IPS DF 6.9 (cell line): Measurements from ENCODE around the gene SLC25A6.
"Not testable (repeated sequence)": the region's sequence is repeated elsewhere in the genome, so short reads cannot be mapped to it uniquely, and the experiment has no call there.

Experiments
- DNase-seq: peaks from one replicate; pipeline ENCODE4 v3.0.0-alpha.2; 2013; ENCODE audit warnings: low read depth, low spot score
- H3K27ac ChIP-seq: one replicate; pipeline ENCODE4 v1.5.1; 2013; ENCODE audit warnings: low read length, control low read depth
- H3K27me3 ChIP-seq: 2 replicates; pipeline ENCODE4 v1.6.1; 2013; ENCODE audit warnings: mild to moderate bottlenecking, low read length; ENCODE audit not compliant: control insufficient read depth, insufficient read depth
- H3K36me3 ChIP-seq: 2 replicates; pipeline ENCODE4 v1.6.1; 2013; ENCODE audit warnings: low read length; ENCODE audit not compliant: control insufficient read depth, insufficient read depth
- H3K4me1 ChIP-seq: 2 replicates; pipeline ENCODE4 v1.6.1; 2013; ENCODE audit warnings: low read length; ENCODE audit not compliant: control insufficient read depth, insufficient read depth
- H3K4me3 ChIP-seq: 2 replicates; pipeline ENCODE4 v1.5.1; 2013; ENCODE audit warnings: mild to moderate bottlenecking, low read length
- H3K9me3 ChIP-seq: 2 replicates; pipeline ENCODE4 v1.6.1; 2013; ENCODE audit warnings: low read length, inconsistent platforms; ENCODE audit not compliant: control insufficient read depth, insufficient read depth
- WGBS: extraction: QIAGEN DNeasy Blood & Tissue Kit; methylation state at CpG from one replicate; pipeline ENCODE4 v1.1.7; 2013; ENCODE audit warnings: mixed read lengths, missing lambda C conversion rate; ENCODE audit not compliant: insufficient read length, insufficient coverage; 5-methylcytosine and 5-hydroxymethylcytosine counted together

Gene SLC25A6

DNA sequence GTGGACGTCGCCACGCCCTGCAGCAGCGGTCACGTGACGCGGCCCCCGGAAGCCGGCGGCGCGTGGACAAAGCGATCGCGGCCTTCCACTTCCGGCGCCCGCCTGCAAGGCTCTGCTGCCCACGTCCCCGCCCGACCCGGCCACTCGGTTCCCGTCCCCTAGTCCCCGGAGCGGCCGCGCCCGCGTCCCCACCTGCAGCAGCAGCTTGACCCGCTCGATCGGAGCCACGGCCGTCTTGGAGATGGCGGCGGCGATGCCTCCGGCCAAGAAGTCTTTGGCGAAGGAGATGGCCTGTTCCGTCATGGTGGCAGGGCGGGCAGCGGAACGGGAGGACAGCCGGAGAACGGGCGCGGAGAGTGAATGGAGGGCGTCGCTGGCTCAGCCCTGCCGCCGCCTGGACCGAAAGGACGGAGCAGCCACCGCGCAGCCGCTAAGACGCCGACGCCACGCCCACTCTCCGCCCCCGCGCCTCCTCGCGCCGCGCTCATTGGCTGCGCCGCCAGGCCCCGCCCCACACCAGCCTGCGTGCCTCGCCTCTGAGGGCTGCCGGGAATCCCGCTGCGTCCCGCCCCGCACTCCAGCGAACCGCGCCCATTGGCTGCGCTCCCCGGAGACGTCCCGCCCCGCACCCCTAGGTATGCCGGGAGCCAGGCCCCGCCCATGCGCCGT, at the start of gene SLC25A6:
Gene SLC25A6, minus strand, starts transcription at position 407 of the 669 bp plus-strand sequence. Its CDS starts 104 bp downstream, at position 303.
- WGBS = no CpG with 5 or more reads among the region's 90 CpGs
- peak; percentile 84 for DNase-seq
- Histone ChIP-seq H3K4me3 (peak within 1 kb of the TSS; percentile 96), H3K27ac (no peak within 1 kb of the TSS), H3K36me3 (peaks cover 35% of the 10 kb centered on the region), H3K9me3 (no peaks in the 10 kb centered on the region), H3K27me3 (no peaks in the 10 kb centered on the region), H3K4me1 (0 out of 2 replicates have a peak, but pooled peaks cover 1% of the 10 kb centered on the region)

DNA sequence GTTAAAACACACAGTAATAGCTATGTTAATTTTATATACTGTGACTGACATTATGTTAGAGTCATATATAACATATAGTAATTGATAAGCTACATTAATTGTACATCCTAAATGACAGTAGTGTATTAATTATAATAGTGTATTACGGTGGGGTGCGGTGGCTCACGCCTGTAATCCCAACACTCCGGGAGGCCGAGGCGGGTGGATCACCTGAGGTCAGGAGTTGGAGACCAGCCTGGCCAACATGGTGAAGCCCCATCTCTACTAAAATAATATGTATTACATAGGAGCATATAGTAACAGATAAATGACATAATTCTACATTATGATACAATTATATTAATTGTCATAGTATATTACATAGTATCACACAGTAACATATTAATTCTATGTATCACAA, 48.6 kb upstream of the SLC25A6 start:
- H3K9me3 ChIP-seq = no peaks in the 10 kb centered on the region
- H3K27me3 ChIP-seq = no peaks in the 10 kb centered on the region
- DNase-seq = no peak
- peaks cover 2% of the 10 kb centered on the region; the same call in 1 of the 2 replicates for H3K4me1 ChIP-seq
- H3K36me3 ChIP-seq = peaks cover 18% of the 10 kb centered on the region
- H3K27ac ChIP-seq = no peak overlapping the region
- H3K4me3 ChIP-seq = no peak overlapping the region
- no CpG with 5 or more reads among the region's 6 CpGs for WGBS

DNA sequence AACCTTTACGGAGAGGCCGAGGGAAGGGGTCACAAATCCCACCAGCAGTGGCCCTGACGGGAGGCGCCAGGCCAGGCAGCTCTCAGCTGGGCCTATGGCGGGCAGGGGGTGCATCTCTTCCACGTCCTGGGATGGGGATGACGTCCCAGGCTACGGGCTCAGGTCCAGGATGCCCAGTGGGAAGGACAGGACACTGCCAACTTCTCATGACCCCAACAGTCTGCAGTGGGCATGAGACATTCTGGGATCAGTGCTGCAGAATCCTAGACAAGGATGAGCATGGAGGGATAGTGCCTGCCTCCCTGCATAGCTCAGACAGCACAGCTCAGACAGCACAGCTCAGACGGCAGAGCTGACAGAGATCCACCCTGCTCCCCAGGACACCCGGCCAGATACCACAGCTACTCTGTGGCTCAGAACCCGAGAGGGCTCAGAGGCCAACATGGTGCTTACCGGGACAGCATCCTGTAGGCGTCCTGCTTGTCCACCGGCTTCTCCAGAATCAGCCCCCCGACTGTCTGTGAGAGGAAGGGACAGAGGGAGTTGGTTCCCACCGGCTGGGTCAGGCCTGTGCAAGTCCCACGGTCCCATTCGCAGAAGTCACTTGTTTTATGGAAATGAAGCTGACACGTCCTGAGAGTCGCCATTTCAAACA, 43.5 kb upstream of the SLC25A6 start:
- no peak for DNase-seq
- H3K4me1 ChIP-seq = 0 out of 2 replicates have a peak, but pooled peaks cover 1% of the 10 kb centered on the region

DNA sequence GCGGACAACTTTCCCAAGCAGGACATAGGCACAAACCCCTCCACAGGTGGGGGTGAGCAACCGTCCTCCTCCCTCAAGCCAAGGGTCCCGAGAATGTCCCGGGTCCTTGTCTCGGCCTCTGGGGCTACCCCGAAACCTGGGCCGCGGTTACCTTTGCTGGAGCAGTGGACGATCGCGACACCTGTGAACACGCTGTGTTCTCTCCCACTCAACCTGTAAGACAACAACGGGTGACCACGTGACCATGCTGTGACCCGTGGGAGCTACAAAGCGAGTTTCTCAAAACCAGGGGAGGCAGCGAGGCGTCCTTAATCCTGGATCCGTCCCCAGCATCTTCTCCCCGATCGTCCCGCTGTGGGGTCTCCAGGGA, 42.9 kb upstream of the SLC25A6 start:
- no peak overlapping the region for H3K27ac ChIP-seq
- H3K27me3 ChIP-seq = no peaks in the 10 kb centered on the region
- H3K4me1 ChIP-seq = 0 out of 2 replicates have a peak, but pooled peaks cover 1% of the 10 kb centered on the region
- no peaks in the 10 kb centered on the region for H3K9me3 ChIP-seq
- H3K4me3 ChIP-seq = no peak overlapping the region
- DNase-seq = no peak
- no CpG with 5 or more reads among the region's 22 CpGs for WGBS
- H3K36me3 ChIP-seq = peaks cover 28% of the 10 kb centered on the region

More for the DNA sequence above, 43.5 kb upstream of the SLC25A6 start:
- no CpG with 5 or more reads among the region's 20 CpGs for WGBS
- Histone ChIP-seq H3K9me3 (no peaks in the 10 kb centered on the region), H3K27ac (no peak overlapping the region), H3K27me3 (no peaks in the 10 kb centered on the region), H3K36me3 (peaks cover 28% of the 10 kb centered on the region), H3K4me3 (no peak overlapping the region)

DNA sequence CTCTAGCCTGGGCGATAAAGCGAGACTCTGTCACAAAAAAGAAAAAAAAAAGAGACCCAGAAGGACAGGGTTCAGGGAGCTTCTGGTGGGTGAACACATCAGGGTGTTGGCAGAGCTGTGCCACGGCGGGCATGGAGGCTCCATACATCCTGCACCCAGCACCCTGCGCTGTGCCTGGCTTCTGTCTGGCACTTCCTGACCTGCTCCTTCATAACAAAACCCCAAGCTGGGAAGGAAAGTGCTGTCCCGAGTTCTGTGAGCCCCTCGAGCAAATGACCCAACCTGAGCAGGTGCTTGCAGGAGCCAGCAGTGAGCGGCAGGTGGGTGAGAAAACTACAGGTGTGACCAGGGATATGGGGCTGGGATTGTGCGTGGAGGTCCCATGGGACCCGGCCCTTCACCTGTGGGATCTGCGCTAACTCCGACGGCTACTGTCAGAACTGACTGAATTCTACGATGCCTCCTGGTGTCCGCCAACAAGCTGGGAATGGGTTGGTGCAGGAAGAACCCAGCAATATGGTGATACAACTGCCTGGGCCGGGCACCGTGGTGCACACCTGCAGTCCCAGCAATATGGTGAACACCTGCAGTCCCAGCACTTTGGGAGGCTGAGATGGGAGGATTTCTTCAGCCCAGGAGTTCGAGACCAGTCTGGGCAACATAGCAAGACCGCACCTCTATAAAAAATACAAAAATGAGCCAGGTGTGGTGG, 41.9 kb upstream of the SLC25A6 start:
- no peak for DNase-seq
- Histone ChIP-seq H3K4me3 (no peak overlapping the region), H3K27me3 (no peaks in the 10 kb centered on the region), H3K9me3 (no peaks in the 10 kb centered on the region), H3K4me1 (0 out of 2 replicates have a peak, but pooled peaks cover 1% of the 10 kb centered on the region), H3K27ac (no peak overlapping the region), H3K36me3 (peaks cover 24% of the 10 kb centered on the region)
- no CpG with 5 or more reads among the region's 19 CpGs for WGBS

DNA sequence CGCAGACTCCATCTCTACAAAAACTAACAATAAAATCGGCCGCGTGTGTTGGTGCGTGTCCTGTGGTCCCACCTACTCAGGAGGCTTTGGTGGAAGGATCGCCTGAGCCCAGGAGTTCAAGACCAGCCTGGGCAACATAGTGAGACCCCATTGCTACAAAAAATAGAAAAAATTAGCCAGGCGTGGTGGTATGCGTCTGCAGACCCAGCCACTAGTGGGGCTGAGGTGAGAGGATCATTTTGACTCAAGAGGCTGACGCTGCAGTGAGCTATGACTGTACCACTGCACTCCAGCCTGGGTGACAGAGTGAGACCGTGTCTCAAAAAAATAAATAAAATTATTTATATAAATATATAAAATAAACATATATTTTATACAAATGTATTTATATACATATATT, 38.5 kb upstream of the SLC25A6 start:
- Histone ChIP-seq H3K27me3 (no peaks in the 10 kb centered on the region), H3K27ac (no peak overlapping the region), H3K4me3 (no peak overlapping the region), H3K36me3 (peaks cover 30% of the 10 kb centered on the region), H3K4me1 (0 out of 2 replicates have a peak, but pooled peaks cover 1% of the 10 kb centered on the region), H3K9me3 (no peaks in the 10 kb centered on the region)
- WGBS = no CpG with 5 or more reads among the region's 10 CpGs
- no peak for DNase-seq

DNA sequence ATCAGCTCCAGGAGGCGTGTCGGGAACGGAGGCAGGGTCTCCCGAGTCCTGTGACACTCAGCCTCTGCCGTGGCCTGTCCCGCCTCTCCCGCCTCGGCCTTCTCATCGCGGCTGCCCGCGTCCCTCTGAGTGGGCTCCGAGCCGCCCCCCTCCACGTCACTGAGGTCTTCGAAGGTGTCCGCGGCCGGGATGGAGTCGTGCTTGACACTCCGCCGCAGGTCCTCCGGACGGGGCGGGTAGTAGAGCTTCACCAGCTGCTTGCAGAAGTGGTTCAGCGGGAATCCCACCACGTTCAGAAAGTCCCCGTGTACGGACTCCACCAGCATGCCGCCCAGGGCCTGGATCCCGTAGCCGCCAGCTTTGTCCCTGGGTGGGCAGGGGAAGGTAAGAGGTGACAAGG, 35.8 kb upstream of the SLC25A6 start:
- H3K27me3 ChIP-seq = no peaks in the 10 kb centered on the region
- no peaks in the 10 kb centered on the region for H3K9me3 ChIP-seq
- DNase-seq = no peak
- no peak overlapping the region for H3K4me3 ChIP-seq
- no CpG with 5 or more reads among the region's 32 CpGs for WGBS
- H3K4me1 ChIP-seq = no peaks in the 10 kb centered on the region
- no peak overlapping the region for H3K27ac ChIP-seq
- H3K36me3 ChIP-seq = peaks cover 37% of the 10 kb centered on the region

DNA sequence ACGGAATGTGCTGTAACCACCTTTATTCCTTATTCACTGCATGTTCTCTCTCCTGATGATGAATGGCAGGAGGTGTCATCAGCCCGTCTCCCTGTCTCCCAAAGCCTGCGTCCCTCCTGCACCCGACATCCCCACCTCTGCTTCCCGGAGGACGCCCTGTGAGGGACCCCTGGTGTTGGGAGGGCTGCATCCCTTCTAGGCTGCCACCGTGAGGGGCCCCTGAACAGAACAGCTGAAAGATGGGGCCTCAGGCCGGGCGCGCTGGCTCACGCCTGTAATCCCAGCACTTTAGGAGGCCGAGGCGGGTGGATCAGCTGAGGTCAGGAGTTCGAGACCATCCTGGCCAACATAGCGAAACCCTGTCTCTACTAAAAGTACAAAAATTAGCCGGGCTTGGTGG, 34.4 kb upstream of the SLC25A6 start:
- not testable (repeated sequence) for H3K4me3 ChIP-seq, H3K9me3 ChIP-seq, DNase-seq, H3K27me3 ChIP-seq, H3K4me1 ChIP-seq, H3K27ac ChIP-seq
- no CpG with 5 or more reads among the region's 16 CpGs for WGBS
- H3K36me3 ChIP-seq = peaks cover 44% of the 10 kb centered on the region

DNA sequence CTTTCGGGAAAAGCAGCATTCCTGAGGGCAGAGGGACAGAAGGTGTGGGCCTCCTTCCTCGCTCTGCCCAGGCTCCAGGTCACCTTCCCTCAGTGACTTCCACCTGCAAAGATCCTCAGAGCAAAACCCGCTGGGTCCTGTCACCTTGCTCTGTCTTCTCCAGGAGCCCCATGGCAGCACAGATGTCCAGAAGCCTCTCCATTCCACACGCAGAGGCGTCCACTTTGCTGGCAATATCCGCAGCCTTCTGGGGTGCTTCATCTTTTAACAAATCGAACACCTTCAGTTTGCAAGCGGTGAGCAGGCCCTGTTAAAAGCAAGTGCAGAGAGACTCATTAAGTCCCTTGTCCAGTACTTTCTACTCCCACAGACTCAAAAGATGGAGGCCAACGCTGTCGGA, 33.5 kb upstream of the SLC25A6 start:
- no peak overlapping the region for H3K27ac ChIP-seq
- no peaks in the 10 kb centered on the region for H3K27me3 ChIP-seq
- H3K9me3 ChIP-seq = no peaks in the 10 kb centered on the region
- no peaks in the 10 kb centered on the region for H3K4me1 ChIP-seq
- H3K4me3 ChIP-seq = no peak overlapping the region
- no CpG with 5 or more reads among the region's 10 CpGs for WGBS
- H3K36me3 ChIP-seq = peaks cover 46% of the 10 kb centered on the region
- DNase-seq = no peak

DNA sequence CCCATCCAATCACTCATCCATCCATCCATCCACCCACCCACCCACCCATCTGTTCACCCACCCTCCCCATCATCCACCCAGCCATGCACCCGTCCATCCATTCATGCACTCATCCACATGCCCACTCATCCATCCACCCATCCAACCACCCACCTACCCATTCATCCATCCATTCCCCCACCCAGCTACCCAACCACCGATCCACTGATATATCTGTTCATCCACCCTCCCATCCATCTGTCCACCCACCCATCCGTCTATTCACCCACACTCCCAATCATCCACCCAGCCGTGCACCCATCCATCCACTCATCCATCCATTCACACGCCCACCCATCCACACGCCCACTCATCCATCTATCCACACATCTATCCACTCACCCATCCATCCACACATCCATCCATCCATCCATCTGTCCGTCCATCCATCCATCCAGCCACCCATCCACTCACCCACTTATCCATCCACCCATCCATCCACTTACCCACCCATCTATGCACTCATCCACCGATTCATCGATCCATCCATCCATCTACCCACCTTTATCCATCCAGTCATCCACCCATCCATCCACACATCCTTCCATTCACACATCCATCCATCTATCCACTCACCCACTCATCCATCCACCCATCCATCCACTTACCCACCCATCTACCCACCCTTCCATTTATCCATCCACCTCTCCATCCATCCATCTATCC, 32.4 kb upstream of the SLC25A6 start:
- 100% methylated on average over 1 of the region's 9 CpGs for WGBS
- no peak overlapping the region for H3K4me3 ChIP-seq
- no peaks in the 10 kb centered on the region for H3K9me3 ChIP-seq

More for the DNA sequence above, 32.4 kb upstream of the SLC25A6 start:
- Histone ChIP-seq H3K27me3 (no peaks in the 10 kb centered on the region), H3K36me3 (peaks cover 46% of the 10 kb centered on the region), H3K4me1 (no peaks in the 10 kb centered on the region), H3K27ac (no peak overlapping the region)
- DNase-seq = no peak
